Stimulated activated CD4-positive, alpha-beta T cell treated with anti-CD3 and anti-CD28 coated beads, Interleukin-1b, Interleukin-23, amount 100 ng/mL, for 24 hours (primary cell): Measurements from ENCODE around the gene KLHL22.
A peak's percentile ranks its signal among the peaks of the same experiment; 100 is the strongest.
"Not testable (repeated sequence)": the region's sequence is repeated elsewhere in the genome, so short reads cannot be mapped to it uniquely, and the experiment has no call there.

Experiments
- DNase-seq, 4 experiments: peaks; one replicate each; pipeline ENCODE4 v3.0.0-alpha.2; 2020; ENCODE audit warnings: low read depth in 4 of 4, low spot score in 1 of 4

KLHL22 gene

GRCh38 chr22:20504293-20504922 is 8.8 kb upstream of the KLHL22 start:
- DNase-seq = not testable (repeated sequence)

- DNase-seq = no peak
Measured at GRCh38 chr22:20503816-20504215, 8.2 kb upstream of the KLHL22 start.

- no peak for DNase-seq
Measured at GRCh38 chr22:20499769-20500168, 4.2 kb upstream of the KLHL22 start.

DNA sequence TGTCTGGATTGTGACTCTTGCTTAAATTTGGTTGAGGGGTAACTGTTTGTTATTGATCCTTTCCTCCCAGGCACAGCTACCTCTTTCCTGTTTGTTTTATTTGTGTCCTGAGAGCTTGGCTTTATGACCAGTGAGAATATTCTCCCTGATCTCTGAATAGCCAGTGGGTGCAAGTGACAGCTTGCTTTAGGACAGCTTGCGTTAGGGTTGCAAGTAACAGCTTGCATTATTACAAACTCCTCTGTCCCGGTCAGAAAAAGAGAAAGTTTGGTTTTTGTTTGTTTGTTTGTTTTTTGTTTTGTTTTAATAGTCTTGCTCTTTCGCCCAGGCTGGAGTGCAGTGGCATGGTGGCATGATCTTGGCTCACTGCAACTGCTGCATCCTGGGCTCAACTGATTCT is 3.3 kb upstream of the KLHL22 start:
- no peak for DNase-seq

GRCh38 chr22:20497426-20497825 is 1.8 kb upstream of the KLHL22 start:
- no peak for DNase-seq

DNA sequence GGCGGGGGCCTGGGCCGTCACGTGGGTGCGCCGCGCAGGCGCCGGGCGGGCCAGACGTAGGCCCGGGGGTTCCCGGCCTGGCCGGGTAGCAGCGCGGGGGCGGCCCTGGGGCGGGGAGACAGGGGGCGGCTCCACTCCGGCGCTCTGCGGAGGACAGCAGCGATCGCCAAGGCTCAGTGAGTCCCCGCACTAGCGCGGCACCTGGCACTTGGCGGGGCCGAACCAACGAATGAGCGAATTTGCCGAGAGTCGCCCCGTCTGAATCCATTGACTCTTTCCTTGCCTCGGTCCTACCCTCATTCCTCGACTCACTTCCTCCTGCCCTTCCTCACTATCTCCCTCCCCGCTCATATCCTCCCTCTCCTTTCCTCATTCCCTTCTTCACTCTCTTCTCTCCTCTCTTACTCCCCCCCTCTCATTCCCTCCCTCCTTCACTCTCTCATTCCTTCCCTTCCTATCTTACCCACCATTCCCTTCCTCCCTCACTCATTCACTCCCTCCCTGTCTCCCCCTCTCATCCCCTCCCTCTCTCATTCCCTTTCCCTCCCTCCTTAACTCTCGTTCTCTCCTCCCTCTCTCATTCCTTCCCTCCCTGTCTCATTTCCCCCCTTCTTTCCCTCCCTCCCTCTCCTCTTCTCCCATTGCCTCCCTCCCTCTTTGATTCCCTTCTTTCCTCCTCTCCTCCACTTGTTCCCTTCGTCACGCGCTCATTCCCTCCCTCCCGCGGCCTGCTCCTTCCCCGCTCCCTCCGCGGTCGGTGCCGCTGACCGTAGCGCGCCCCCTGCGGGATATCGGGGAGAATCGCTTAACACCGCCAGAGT is 476 bp upstream of the KLHL22 start:
- DNase-seq = peak; percentile 75 to 91 (median 82)

DNA sequence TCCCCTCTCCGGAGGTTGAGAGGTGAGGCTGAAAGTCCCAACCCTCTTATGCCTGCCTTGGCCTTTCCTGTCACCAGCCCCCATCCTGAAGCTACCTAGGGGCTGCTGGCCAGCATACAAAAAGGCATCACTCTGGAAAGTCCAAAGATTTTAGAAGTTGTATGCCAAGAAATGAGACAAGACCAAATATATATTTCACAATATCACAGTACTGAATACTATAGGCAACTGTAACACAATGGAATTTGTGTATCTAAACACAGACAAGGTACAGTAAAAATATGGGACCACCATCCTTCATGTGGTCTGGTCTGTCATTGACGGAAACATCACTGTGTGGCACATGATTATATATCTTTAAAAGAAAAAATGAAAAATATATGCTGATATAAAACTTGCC is 4.2 kb downstream of the KLHL22 start:
- DNase-seq = no peak

DNA sequence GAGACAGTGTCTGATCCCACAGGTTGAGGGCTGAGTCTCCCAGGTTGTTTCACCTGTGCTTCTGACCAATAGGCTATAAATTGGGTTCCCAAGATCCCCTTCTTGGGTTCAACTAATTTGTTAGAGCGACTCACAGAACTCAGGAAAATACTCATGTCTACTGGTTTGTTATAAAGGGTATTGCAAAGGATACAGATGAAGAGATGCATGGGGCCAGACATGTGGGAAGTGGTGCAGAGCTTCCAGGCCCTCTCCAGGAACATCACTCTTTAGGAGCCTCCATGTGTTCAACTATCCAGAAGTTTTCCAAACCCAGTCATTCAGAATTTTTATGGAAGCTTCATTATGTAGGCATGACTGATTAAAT is 4.7 kb downstream of the KLHL22 start:
- DNase-seq = no peak

DNA sequence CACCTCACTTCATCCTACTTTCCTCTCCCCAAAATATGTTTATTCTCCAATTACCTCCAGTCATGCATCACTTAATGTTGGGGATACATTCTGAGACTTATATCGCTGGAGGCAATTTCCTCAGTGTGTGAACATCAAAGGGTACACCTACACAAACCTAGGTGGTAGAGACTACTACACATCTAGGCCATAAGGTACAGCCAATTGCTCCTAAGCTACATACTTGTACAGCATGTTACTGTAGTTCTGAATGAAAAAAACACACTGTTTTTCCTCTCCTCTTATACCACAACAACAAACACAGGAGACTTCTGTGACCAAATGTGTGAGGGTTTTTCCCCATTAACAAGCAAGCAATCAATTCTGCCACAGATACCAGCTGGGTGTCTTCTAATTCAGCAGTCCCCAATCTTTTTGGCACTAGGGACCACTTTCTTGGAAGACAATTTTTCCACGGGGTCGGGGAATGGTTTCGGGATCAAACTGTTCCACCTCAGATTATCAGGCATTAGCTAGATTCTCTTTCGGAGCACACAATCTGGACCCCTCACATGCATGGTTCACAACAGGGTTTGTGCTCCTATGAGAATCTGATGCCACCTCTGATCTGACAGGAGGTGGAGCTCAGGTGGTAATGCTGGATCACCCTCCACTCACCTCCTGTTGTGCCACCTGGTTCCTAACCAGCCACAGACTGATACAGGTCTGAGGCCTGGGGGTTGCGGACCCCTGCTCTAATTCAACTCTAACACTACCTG is 5.2 kb downstream of the KLHL22 start:
- DNase-seq = no peak

DNA sequence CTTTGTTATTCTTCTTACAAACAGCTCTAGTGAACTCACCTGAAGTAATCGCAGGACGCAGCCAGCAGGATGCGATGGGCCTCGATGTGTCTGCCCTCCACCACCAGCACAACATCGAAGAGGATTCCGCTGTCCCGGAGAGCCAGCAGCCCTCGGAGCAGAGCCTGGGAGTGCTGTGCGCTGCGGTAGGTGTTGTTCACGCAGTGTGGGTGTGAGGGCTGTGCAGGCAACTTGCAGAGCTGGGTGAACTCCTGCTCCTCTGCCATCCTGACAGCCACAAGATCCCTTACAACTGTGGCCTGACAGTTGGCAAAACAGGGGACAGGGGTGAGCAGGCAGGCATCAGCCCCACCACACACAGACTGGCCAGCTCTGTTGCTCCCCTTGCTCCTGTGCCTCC is 6.6 kb downstream of the KLHL22 start:
- no peak for DNase-seq

DNA sequence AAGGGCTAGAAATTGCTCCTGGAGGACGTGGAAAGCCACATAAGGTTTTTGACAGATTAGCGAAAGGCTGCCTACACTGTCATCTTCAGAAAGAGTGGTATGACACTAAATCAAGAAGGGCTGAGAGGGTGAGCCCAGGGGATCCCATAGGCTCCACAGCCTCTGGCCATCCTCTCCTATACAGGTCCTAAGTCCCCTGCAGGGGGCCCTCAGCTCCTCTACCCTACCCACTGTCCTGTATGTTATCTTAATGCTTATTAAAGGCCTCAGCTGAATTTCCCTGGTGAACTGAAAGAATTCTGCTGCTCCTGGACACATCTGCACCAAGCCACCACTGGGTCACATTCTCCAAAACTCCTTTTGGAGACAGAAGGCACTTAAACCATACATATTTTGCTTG is 7.9 kb downstream of the KLHL22 start:
- DNase-seq = no peak

DNA sequence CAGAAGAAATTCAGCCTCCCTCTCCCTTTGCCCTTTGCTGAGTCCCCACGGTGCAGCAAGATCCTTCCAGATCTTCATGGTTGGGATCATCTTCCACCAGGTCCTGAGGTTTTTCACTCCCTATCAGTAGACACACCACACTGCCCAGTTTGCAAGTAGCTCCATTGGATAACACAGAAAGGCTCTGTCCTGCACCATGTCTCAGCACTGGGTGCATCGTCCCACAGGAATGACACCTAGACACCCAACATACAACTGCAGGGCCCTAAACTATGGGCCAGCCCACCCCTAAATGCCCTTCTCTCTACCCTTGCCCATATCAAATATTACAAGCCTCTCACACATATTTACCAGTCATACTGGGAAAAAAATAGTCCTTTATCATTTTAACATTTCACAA is 9.4 kb downstream of the KLHL22 start:
- no peak for DNase-seq

DNA sequence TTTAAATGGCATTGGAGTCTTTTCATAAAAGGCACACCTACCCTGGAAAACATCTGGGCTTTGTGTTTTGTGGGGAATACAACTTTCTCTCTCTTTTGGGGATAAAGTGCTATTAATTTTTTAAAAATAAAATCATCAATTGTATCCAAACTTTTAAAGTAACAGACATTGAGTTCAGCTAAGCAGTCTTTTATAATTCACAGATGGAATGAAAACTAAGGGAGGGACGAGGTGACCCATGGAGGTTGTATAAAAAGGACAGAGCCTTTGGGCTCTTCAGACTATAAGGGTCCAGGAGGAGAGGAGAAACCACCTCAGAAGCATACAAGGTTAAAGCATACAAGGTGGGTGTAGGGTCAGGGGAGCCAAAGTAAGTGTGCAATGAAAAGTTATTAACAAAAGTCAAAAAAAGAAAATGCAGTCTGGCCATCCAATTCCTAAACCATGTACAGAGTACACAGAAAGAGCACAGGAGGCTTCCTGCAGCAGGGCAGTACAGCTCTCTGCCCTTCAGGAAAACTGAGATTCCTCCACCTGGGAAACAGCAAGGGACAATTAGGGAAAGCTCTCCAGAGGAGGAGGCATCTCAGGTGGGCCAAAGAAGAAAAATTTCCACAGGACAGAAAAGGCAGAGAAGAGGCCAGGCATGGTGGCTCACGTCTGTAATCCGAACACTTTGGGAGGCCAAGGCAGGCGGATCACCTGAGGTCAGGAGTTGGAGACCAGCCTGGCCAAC is 10.5 kb downstream of the KLHL22 start:
- no peak for DNase-seq

DNA sequence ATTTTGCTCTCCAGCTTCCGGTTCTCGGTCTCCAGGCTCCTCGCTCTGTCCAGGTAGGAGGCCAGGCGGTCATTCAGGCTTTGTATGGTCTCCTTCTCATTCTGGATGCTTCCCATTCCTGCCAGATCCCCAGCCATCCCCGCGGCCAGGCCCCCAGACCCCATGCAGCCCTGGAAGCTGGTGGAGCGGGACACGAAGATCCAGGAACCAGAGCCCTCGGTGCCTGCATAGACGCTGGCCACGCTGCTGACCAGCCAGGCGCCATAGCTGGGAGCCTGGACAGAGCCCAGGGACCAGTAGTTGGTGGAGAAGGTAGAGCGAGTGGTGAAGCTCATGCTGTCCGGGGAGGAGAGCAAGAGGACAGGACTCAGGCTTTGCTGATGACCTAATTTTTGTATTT is 11.8 kb downstream of the KLHL22 start:
- no peak for DNase-seq

DNA sequence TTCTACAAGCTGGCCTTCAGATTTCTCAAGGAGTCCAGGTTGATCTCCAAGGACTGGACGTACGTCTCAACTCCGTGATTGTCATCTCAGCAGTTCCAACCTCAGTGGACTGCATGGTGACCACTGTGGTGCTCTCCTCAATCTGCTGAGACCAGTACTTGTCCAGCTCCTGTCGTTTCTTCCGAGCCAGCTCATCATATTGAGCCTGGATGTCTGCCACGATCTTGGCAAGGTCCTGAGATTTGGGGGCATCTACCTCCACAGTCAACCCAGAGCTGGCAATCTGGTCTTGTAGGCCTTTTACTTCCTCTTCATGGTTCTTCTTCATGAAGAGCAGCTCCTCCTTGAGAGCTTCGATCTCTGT is 12.5 kb downstream of the KLHL22 start:
- not testable (repeated sequence) for DNase-seq

GRCh38 chr22:20479612-20480196 is 15.9 kb downstream of the KLHL22 start:
- DNase-seq = no peak

DNA sequence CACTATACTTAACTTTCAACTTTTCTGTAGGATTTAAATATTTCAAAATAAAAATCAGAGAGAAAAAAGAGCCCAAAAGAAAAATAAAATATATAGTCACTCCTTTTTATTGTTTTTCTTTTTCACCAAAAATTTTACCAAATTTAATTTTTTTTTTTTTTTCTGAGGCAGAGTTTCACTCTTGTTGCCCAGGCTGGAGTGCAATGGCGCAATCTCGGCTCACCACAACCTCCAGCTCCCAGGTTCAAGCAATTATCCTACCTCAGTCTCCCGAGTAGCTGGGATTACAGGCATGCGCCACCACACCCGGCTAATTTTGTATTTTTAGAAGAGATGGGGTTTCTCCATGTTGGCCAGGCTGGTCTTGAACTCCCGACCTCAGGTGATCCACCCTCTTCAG is 17.5 kb downstream of the KLHL22 start:
- DNase-seq = not testable (repeated sequence)

DNA sequence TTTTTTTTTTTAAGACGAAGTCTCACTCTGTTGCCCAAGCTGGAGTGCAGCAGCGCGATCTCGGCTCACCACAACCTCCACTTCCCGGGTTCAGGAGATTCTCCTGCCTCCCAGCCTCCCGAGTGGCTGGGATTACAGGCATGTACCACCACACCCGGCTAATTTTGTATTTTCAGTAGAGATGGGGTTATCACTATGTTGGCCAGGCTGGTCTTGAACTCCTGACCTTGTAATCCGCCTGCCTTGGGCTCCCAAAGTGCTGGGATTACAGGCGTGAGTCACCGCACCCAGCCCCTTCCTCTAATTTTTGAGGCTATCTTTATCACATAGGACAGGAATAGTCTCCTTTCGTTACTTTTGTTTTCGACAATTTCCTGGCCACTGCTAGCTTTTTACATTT is 20.0 kb downstream of the KLHL22 start:
- DNase-seq = not testable (repeated sequence)

DNA sequence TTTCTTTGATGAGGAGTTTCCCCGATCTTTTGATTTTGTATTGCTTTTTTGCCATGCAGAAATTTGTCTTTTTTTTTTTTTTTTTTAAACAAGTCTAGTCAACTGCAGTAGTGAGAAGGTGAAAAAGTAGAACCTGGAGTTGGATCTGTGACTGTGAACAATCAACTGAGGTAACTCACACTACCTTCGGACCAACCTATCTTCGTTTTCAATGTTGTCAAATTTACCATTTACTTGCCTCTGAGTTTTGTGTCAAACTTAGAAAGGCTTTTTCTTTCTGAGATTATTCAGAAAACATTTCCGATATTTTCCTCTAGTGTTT is 20.5 kb downstream of the KLHL22 start:
- no peak for DNase-seq

GRCh38 chr22:20472629-20473442 is 22.8 kb downstream of the KLHL22 start:
- no peak for DNase-seq
